Gastrocnemius medialis (tissue), 4 donors: Measurements from ENCODE around the gene ETF1. TPM values are rescaled to one million over a fixed set of nuclear protein-coding genes. Genes with fewer than 3 reads are reported as not detected.

Experiments used
- ATAC-seq, 2 donors: fragments of 150-250 bp; one replicate each; pipeline ENCODE4 v1.9.1; 2016
- DNase-seq, 2 donors: peaks; one replicate each; pipeline ENCODE4 v3.0.0-alpha.2; 2019
- H3K27ac ChIP-seq, 4 donors: fragments of 200-600 bp; sonication (generic); 1 replicate in 1 of 4; 2 replicates in 3 of 4; pipeline ENCODE4 v1.5.1; 2016 to 2018; ENCODE audit warnings: mild to moderate bottlenecking in 2 of 4, moderate library complexity in 1 of 4
- H3K27me3 ChIP-seq, 3 donors: fragments of 200-600 bp; sonication (generic) in 2 of 3; 1 replicate in 1 of 3; 2 replicates in 2 of 3; pipeline versions ENCODE4 v1.5.1 to v1.6.0; 2016 to 2019; ENCODE audit warnings: mild to moderate bottlenecking in 1 of 3, moderate library complexity in 1 of 3
- H3K36me3 ChIP-seq, 2 donors: fragments of 200-600 bp; sonication (generic) in 1 of 2; one replicate each; pipeline ENCODE4 v1.5.1; 2017 to 2018
- H3K4me1 ChIP-seq, 2 donors: fragments of 200-600 bp; sonication (generic) in 1 of 2; one replicate each; pipeline ENCODE4 v1.5.1; 2016 to 2017; ENCODE audit warnings: mild to moderate bottlenecking in 2 of 2
- H3K4me3 ChIP-seq, 4 donors: fragments of 200-600 bp; sonication (generic) in 3 of 4; 1 replicate in 1 of 4; 2 replicates in 3 of 4; pipeline ENCODE4 v1.5.1; 2016 to 2019; ENCODE audit warnings: mild to moderate bottlenecking in 2 of 4
- H3K9me3 ChIP-seq, 3 donors: fragments of 200-600 bp; sonication (generic) in 2 of 3; 1 replicate in 1 of 3; 2 replicates in 2 of 3; pipeline ENCODE4 v1.5.1; 2016 to 2019
- POLR2A ChIP-seq, 2 donors: fragments of 450-650 bp; IDR thresholded peaks; one replicate each; pipeline ENCODE4 v1.6.1; 2017; ENCODE audit warnings: antibody characterized with exemption in 2 of 2, mild to moderate bottlenecking in 2 of 2, moderate library complexity in 2 of 2
- in situ Hi-C, 4 donors: fragments of 200-750 bp; cut with MboI; loops; one replicate each; pipeline versions ENCODE4 v1.15.0 to v1.8.0; 2017; ENCODE audit warnings: low sequenced_read_pairs in 4 of 4
- intact Hi-C: fragments of 100-400 bp; cut with DNase I; formaldehyde crosslinking; loops from one replicate; pipeline ENCODE4 v1.15.1; 2023; ENCODE audit warnings: low total_unique reads
- total RNA-seq, 4 donors: library from RNA; depleted of rRNA; stranded (reverse); fragments of >200 nt; gene quantifications; one replicate each; pipeline versions ENCODE4 v1.1.0 to v1.2.3, GENCODE V29; 2016
- TF ChIP-seq, protein P1 (sequence below), 5 experiments: fragments of 450-650 bp in 3 of 5; fragments of 200-600 bp in 2 of 5; sonication (generic) in 2 of 5; IDR thresholded peaks in 4 of 5; conservative IDR thresholded peaks in 1 of 5; 1 replicate in 4 of 5; 2 replicates in 1 of 5; pipeline ENCODE4 v1.5.1; 2016 to 2019; ENCODE audit warnings: antibody characterized with exemption in 5 of 5, mild to moderate bottlenecking in 3 of 5, moderate library complexity in 3 of 5

ETF1 gene
- total RNA-seq, 4 donors from 2014 or later = 99.9 to 139 (median 117) TPM

DNA sequence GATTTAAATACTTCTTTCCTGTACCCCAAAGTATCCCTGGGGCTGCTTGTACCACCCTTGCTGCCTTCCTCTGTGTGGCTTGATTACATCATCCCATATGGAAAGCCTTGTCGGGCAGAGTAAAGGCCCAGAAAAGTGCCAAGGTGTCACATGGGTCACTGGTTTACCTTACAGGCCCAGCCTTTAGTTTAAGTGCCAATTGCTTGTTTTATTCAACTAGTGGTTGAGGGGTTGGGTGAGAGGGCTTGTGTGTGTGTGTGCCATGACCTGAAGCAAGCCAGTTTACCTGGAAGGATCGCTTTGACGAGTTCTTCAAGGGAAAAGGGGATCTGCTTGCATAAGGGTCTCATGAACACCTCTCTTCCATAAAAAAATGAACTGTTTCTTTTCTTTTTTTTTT, 39.9 kb upstream of the ETF1 start:
- in situ Hi-C loops (loop anchor here in 2 of 4 donors (25.0 kb wide), 1 partner anchor 679 kb away; no protein-coding TSS in a partner anchor), intact Hi-C loops (no loop called here)
- Histone ChIP-seq H3K27me3 (no peaks in the 10 kb centered on the region), H3K9me3 (no peaks in the 10 kb centered on the region), H3K36me3 (no peaks in the 10 kb centered on the region), H3K4me3 (no peak overlapping the region), H3K27ac (no peak overlapping the region), H3K4me1 (no peaks in the 10 kb centered on the region)
- ATAC-seq (no peak), DNase-seq (no peak)
- TF ChIP-seq, protein P1, sequence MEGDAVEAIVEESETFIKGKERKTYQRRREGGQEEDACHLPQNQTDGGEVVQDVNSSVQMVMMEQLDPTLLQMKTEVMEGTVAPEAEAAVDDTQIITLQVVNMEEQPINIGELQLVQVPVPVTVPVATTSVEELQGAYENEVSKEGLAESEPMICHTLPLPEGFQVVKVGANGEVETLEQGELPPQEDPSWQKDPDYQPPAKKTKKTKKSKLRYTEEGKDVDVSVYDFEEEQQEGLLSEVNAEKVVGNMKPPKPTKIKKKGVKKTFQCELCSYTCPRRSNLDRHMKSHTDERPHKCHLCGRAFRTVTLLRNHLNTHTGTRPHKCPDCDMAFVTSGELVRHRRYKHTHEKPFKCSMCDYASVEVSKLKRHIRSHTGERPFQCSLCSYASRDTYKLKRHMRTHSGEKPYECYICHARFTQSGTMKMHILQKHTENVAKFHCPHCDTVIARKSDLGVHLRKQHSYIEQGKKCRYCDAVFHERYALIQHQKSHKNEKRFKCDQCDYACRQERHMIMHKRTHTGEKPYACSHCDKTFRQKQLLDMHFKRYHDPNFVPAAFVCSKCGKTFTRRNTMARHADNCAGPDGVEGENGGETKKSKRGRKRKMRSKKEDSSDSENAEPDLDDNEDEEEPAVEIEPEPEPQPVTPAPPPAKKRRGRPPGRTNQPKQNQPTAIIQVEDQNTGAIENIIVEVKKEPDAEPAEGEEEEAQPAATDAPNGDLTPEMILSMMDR (IDR thresholded peaks at IDR 0.05 in 4 of 5, conservative IDR thresholded peaks at IDR 0.05 in 1 of 5) = no peak
- TF ChIP-seq POLR2A (IDR thresholded peaks at IDR 0.05) = no peak

DNA sequence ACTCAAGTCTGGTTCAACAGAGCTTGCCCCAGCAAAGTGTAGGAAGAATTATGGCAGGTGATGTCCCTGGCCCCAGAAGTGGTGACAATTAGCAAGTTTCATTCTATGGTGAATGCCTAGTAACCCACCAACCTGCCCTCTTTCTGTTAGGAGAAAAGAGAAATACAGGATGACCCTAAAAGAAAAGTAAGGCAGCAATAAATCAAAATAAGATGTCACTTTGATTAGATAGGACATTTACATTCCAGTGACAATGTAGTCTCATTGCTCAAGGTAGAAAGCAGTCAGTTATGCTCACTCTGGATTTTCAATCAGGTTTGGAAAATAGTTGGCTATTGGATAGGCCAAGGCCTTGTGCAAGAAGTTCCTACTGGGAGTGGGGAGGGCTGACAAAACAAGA, 37.7 kb upstream of the ETF1 start:
- intact Hi-C loops (no loop called here), in situ Hi-C loops (loop anchor here in 2 of 4 donors (25.0 kb wide), 1 partner anchor 682 kb away; no protein-coding TSS in a partner anchor)
- ATAC-seq (no peak), DNase-seq (no peak)
- no peaks in the 10 kb centered on the region for H3K27me3 ChIP-seq
- H3K27ac ChIP-seq = no peak overlapping the region
- peaks cover 0 to 5% of the 10 kb centered on the region in 2 donors for H3K4me1 ChIP-seq
- no peak for TF ChIP-seq POLR2A (IDR thresholded peaks at IDR 0.05)
- TF ChIP-seq, protein P1 (IDR thresholded peaks at IDR 0.05 in 4 of 5, conservative IDR thresholded peaks at IDR 0.05 in 1 of 5) = no peak
- no peaks in the 10 kb centered on the region for H3K36me3 ChIP-seq
- no peak overlapping the region for H3K4me3 ChIP-seq
- no peaks in the 10 kb centered on the region for H3K9me3 ChIP-seq

DNA sequence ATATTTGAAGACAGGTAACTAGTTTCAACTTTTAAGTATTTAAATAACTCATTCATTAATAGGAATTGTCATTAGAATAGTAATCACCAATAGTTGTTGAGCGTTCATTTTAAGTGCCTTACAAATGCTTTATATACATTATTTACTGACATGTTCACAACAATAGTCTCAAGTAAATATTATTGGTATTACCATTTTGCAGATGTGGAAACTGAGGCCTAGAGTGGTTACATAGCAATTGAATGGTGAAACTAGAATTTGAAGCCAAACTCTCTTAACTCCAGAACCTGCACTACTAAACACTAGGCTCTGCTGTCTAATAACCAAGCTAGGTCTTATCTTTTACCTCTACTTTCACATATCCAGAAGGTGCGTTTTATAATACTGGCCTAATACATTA, 37.0 kb upstream of the ETF1 start:
- Histone ChIP-seq H3K36me3 (no peaks in the 10 kb centered on the region), H3K27ac (no peak overlapping the region), H3K27me3 (no peaks in the 10 kb centered on the region), H3K4me3 (no peak overlapping the region), H3K4me1 (peaks cover 0 to 6% of the 10 kb centered on the region in 2 donors), H3K9me3 (no peaks in the 10 kb centered on the region)
- in situ Hi-C loops (loop anchor here in 2 of 4 donors (25.0 kb wide), 1 partner anchor 682 kb away; no protein-coding TSS in a partner anchor), intact Hi-C loops (no loop called here)
- no peak for DNase-seq
- TF ChIP-seq, protein P1 (IDR thresholded peaks at IDR 0.05 in 4 of 5, conservative IDR thresholded peaks at IDR 0.05 in 1 of 5) = no peak
- TF ChIP-seq POLR2A (IDR thresholded peaks at IDR 0.05) = no peak
- ATAC-seq = no peak

DNA sequence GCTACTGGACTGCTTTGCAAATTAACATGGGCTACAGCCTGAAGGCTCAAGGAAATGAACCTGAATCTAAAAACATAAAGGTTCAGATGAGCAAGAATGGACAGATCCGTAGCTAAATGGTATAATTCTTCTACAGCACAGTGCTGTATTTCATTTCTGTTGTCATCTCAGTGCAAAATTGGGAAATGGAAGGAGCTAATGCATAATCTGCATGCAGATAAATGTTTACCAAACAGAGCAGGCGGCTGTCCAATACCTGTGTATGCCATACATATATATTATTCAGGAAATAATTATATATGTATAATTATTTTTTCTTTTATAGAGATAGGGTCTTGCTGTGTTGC, 36.5 kb upstream of the ETF1 start:
- no peak overlapping the region for H3K4me3 ChIP-seq
- in situ Hi-C loops (loop anchor here (5.0 to 25.0 kb wide), 3 partner anchors 683 to 688 kb away; no protein-coding TSS in a partner anchor), intact Hi-C loops (loop anchor here (1.0 to 5.0 kb wide), 3 partner anchors 146 to 827 kb away; partner anchors contain the start of gene HNRNPA0)
- H3K9me3 ChIP-seq = no peaks in the 10 kb centered on the region
- no peak overlapping the region for H3K27ac ChIP-seq
- ATAC-seq = no peak
- peaks cover under 1 to 6% of the 10 kb centered on the region in 2 donors for H3K4me1 ChIP-seq
- no peaks in the 10 kb centered on the region for H3K27me3 ChIP-seq
- no peaks in the 10 kb centered on the region for H3K36me3 ChIP-seq
- TF ChIP-seq, protein P1 (IDR thresholded peaks at IDR 0.05 in 4 of 5, conservative IDR thresholded peaks at IDR 0.05 in 1 of 5) = no peak
- TF ChIP-seq POLR2A (IDR thresholded peaks at IDR 0.05) = no peak
- no peak for DNase-seq

DNA sequence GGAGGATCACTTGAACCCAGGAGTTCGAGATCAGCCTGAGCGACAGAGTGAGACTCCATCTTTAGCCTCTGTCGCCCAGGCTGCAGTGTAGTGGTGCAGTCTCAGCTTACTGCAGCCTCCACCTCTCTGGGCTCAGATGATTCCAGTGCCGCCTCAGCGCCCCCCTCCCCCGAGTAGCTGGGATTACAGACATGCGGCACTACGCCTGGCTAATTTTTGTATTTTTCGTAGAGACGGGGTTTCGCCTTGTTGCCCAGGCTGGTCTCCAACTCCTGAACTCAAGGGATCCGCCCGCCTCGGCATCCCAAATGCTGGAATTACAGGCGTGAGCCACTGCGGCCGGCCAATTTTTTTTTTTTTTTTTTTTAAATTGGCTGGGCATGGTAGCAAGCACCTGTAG, 34.4 kb upstream of the ETF1 start:
- Histone ChIP-seq H3K36me3 (peaks cover 0 to 13% of the 10 kb centered on the region in 2 donors), H3K9me3 (no peaks in the 10 kb centered on the region), H3K27me3 (no peaks in the 10 kb centered on the region), H3K4me1 (peaks cover 12 to 20% of the 10 kb centered on the region in 2 donors), H3K4me3 (no peak overlapping the region), H3K27ac (no peak overlapping the region)
- TF ChIP-seq POLR2A (IDR thresholded peaks at IDR 0.05) = no peak
- TF ChIP-seq, protein P1 (IDR thresholded peaks at IDR 0.05 in 4 of 5, conservative IDR thresholded peaks at IDR 0.05 in 1 of 5) = no peak
- no peak for ATAC-seq
- in situ Hi-C loops = loop anchor here (5.0 to 25.0 kb wide), 3 partner anchors 685 to 690 kb away; no protein-coding TSS in a partner anchor
- no peak for DNase-seq
- intact Hi-C loops = loop anchor here (5.0 kb wide), 1 partner anchor 825 kb away; the partner anchor contains the start of gene HNRNPA0
